ENCODE data around the gene LAMTOR2. TPM values are rescaled to one million over a fixed set of nuclear protein-coding genes. Genes with fewer than 3 reads are reported as not detected.
A peak's percentile ranks its signal among the peaks of the same experiment; 100 is the strongest.

LAMTOR2 gene
- 45.8 and 50.0 TPM in 2 replicates for total RNA-seq (2012; rRNA removed)
- 89.0 and 106 TPM in 2 replicates for polyA plus RNA-seq (2012; rRNA removed)
- polyA plus RNA-seq (2012; cell fraction: cytosol; rRNA removed) = 132 and 144 TPM in 2 replicates
- 24.2 and 31.7 TPM in 2 replicates for polyA plus RNA-seq (2012; cell fraction: nucleus; rRNA removed; ENCODE audit: low replicate concordance)
- percentile 59 among the genes with signal in this experiment for Bru-seq, nascent RNA
- BruChase-seq, experiment 1, labeled RNA remaining after a 6-hour chase = percentile 64 among the genes with signal in this experiment
- BruChase-seq, experiment 2, labeled RNA remaining after a 2-hour chase = percentile 57 among the genes with signal in this experiment
- long read RNA-seq, transcript LAMTOR2-203 (4 exons, 655 nt) = major isoform, 40 of 49 reads
- long read RNA-seq, partial matches to known transcripts = 0 of 49 reads
- long read RNA-seq, other reads (novel, unspliced or antisense) = 4 of 49 reads

DNA sequence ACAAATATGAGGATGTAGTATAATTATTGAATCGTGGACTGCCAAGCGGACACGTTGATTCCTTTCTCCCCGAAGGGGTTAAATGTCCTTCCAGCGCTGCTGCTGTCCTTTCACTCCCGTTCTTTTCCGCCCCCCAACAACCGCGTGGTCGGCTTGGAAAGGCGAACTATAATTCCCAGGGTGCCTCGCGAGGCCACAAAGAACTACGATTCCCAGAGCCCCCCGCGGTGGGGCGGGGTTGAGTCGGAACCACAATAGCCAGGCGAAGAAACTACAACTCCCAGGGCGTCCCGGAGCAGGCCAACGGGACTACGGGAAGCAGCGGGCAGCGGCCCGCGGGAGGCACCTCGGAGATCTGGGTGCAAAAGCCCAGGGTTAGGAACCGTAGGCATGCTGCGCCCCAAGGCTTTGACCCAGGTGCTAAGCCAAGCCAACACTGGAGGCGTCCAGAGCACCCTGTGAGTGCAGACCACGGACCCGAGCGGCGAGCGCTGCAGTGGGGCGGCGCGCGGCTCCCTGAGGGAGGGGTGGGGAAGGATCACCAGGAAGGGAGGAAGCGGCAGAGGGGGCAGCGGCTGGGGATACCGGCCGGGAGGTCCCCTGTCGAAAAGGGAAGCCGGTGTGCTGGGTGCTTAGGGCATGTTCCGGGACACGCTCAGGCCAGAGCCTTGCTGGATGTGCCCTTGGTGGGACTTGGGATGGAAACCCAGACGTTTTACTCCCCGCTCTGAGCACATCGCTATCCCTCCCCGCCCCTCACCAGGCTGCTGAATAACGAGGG, at the start of gene LAMTOR2:
Gene LAMTOR2 (plus strand): TSS at position 283 of the 781 bp plus-strand sequence. CDS start 108 bp downstream, at position 391.
- Histone ChIP-seq H4K8ac (ENCODE audit: low read depth in 2 of 2, low read length in 2 of 2) (peak within 1 kb of the TSS; percentile 94 to 95), H3K56ac (ENCODE audit: extremely low read depth, insufficient read depth, low read length) (peak within 1 kb of the TSS; percentile 98), H2AK5ac (ENCODE audit: low read depth, low read length) (peak within 1 kb of the TSS; percentile 93), H4K20me1 (ENCODE audit: insufficient read depth, low read length) (no peaks in the 10 kb centered on the region), H2BK20ac (ENCODE audit: low read depth, low read length) (no peak within 1 kb of the TSS), H4K91ac (ENCODE audit: insufficient read depth, low read depth, low read length) (peak within 1 kb of the TSS; percentile 96), H3K4me2 (ENCODE audit: low read depth, low read length) (peak within 1 kb of the TSS; percentile 95), H3K9me3 (ENCODE audit: control insufficient read depth, insufficient read depth, low read length) (no peaks in the 10 kb centered on the region), H2BK15ac (ENCODE audit: low read depth, low read length) (peak within 1 kb of the TSS; percentile 7; the same call in 1 of the 3 replicates), H3K14ac (replicated peaks; ENCODE audit: low read depth, low read length) (peak within 1 kb of the TSS; percentile 93), H2BK5ac (ENCODE audit: low read depth, low read length, poor library complexity, severe bottlenecking) (peak within 1 kb of the TSS; percentile 89), H3K18ac (ENCODE audit: low read depth, low read length) (peak within 1 kb of the TSS; percentile 78), H4K5ac (ENCODE audit: low read depth, low read length) (peak within 1 kb of the TSS; percentile 82), H3K23ac (ENCODE audit: low read depth, low read length) (peak within 1 kb of the TSS; percentile 98), H2BK120ac (ENCODE audit: low read depth, low read length) (peak within 1 kb of the TSS; percentile 77), H2AK9ac (replicated peaks; ENCODE audit: low read depth, low read length, poor library complexity) (peak within 1 kb of the TSS; percentile 98), H3K27ac (ENCODE audit: insufficient read depth, low read length) (peak within 1 kb of the TSS; percentile 90), H3K9me1 (ENCODE audit: insufficient read depth, low read length) (peaks cover 15% of the 10 kb centered on the region), H3K36me3 (ENCODE audit: control insufficient read depth, insufficient read depth, low read length) (peaks cover 11% of the 10 kb centered on the region), H3K4me3 (ENCODE audit: insufficient read depth, low read depth, low read length) (peak within 1 kb of the TSS; percentile 83), H3K4ac (ENCODE audit: low read depth, low read length) (peak within 1 kb of the TSS; percentile 98), H3K79me1 (ENCODE audit: low read depth in 1 of 2, low read length in 2 of 2) (peaks cover 30 to 63% of the 10 kb centered on the region in 2 experiments), H3K9ac (ENCODE audit: low read depth, low read length) (peak within 1 kb of the TSS; percentile 88), H3K27me3 (ENCODE audit: control insufficient read depth, insufficient read depth, low read length) (no peaks in the 10 kb centered on the region), H3K4me1 (ENCODE audit: control insufficient read depth, insufficient read depth, low read length) (peaks cover 4% of the 10 kb centered on the region; the same call in 1 of the 2 replicates), H2AFZ (replicated peaks; ENCODE audit: low read length, poor library complexity) (peak within 1 kb of the TSS; percentile 97)
- dilution Hi-C loops (cut with HindIII; ENCODE audit: low sequenced_read_pairs, unreplicated experiment) = no loop called here
- intact Hi-C loops (cut with micrococcal nuclease) = loop anchor here (1.0 kb wide), 1 partner anchor 28 kb away; the partner anchor contains the start of gene MEX3A
- DNase-seq (peak; percentile 94), ATAC-seq (ENCODE audit: low read depth) (peak; percentile 81)
- ChIA-PET POLR2A (ENCODE audit: unreplicated experiment) (no interaction called here), CTCF (no interaction called here)
- WGBS, 2 experiments (ENCODE audit: extremely low coverage in 2 of 2, insufficient read length in 1 of 2) = 1% methylated on average over 28 of the region's 53 CpGs; no CpG with 5 or more reads in 1 of the 2 experiments
- BruUV-seq (replicated peaks) = no TSS peak
- in situ Hi-C loops (cut with MboI; ENCODE audit: low sequenced_read_pairs) = no loop called here
- TF ChIP-seq RAD21 (IDR thresholded peaks at IDR 0.05; ENCODE audit: low read length) = no peak
- no peak for TF ChIP-seq CEBPB (IDR thresholded peaks at IDR 0.05; ENCODE audit: low read depth, low read length)
- TF ChIP-seq NFE2L2 (IDR thresholded peaks at IDR 0.05; ENCODE audit: low read depth, low read length) = no peak
- TF ChIP-seq, protein P1, sequence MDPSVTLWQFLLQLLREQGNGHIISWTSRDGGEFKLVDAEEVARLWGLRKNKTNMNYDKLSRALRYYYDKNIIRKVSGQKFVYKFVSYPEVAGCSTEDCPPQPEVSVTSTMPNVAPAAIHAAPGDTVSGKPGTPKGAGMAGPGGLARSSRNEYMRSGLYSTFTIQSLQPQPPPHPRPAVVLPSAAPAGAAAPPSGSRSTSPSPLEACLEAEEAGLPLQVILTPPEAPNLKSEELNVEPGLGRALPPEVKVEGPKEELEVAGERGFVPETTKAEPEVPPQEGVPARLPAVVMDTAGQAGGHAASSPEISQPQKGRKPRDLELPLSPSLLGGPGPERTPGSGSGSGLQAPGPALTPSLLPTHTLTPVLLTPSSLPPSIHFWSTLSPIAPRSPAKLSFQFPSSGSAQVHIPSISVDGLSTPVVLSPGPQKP (IDR thresholded peaks at IDR 0.05; ENCODE audit: borderline replicate concordance, low read depth, low read length) = no peak
- no peak for TF ChIP-seq USF2 (IDR thresholded peaks at IDR 0.05; ENCODE audit: low read depth, low read length)
- 0 out of 2 replicates have a peak, but pooled peaks have one; percentile 2 for TF ChIP-seq BHLHE40 (IDR thresholded peaks at IDR 0.05; ENCODE audit: low read depth, low read length)
- peak; percentile 49 for TF ChIP-seq POLR2A (IDR thresholded peaks at IDR 0.05; ENCODE audit: low read depth, low read length)
- TF ChIP-seq RCOR1 (IDR thresholded peaks at IDR 0.05; ENCODE audit: insufficient replicate concordance, low read length) = no peak
- TF ChIP-seq MXI1 (IDR thresholded peaks at IDR 0.05; ENCODE audit: borderline replicate concordance, low read depth, low read length) = peak; percentile 92
- no peak for TF ChIP-seq SMC3 (IDR thresholded peaks at IDR 0.05; ENCODE audit: low read depth, low read length)
- TF ChIP-seq CTCF (conservative IDR thresholded peaks at IDR 0.05; ENCODE audit: low read depth, low read length) = no peak
- no peak for TF ChIP-seq MAFK (IDR thresholded peaks at IDR 0.05; ENCODE audit: low read depth, low read length)
